Raji (cell line): ENCODE data around the gene SUFU.

Source experiments
- POLR2A ChIP-seq: IDR thresholded peaks from 2 replicates; pipeline ENCODE4 v1.6.1; 2011; ENCODE audit warnings: low read depth, low read length, control low read depth; ENCODE audit not compliant: insufficient read depth

The SUFU gene

GRCh38 chr10:102648889-102649796 lies 145.4 kb downstream of the SUFU start:
- TF ChIP-seq POLR2A, result no peak

GRCh38 chr10:102649797-102650654 lies 146.3 kb downstream of the SUFU start:
- TF ChIP-seq POLR2A, result no peak

GRCh38 chr10:102650655-102651454 lies 147.1 kb downstream of the SUFU start:
- TF ChIP-seq POLR2A, result no peak

DNA sequence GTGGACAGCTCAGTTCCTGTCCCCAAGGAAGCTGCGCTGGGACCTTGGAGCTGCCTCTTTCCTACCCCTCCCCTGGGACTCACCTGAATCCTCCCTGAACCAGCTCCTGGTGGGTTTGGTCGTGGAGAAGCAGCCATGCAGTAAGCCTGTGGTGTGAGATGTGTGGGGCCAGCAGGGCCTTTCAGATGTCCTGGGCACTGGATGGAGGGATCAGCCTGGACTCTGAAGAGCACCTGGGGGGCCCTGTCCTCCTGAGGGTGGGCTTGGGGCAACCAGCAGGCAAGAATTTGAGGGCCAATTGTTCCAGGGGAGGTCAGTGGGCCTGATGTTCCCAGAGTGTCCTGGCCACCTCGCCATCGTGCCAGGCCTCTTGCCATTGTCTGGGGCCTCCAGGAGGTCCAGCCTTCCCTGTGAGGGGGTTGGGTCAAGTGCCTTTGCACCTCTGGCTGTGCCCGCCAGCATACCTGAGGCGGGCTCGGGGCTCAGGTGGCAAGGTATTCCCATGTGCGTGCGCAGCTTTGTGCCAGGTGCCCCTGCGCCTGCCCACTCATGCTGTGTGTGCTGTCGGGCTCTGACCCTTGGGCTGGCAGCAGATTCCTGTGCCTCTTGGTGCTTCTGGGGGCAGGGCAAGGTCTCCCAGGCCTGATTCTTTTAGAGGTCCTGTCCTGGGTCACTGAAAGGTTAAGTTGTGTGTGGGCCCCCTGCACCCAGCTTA lies 147.8 kb downstream of the SUFU start:
- TF ChIP-seq POLR2A, result no peak

GRCh38 chr10:102652170-102652916 lies 148.6 kb downstream of the SUFU start:
- TF ChIP-seq POLR2A, result no peak

DNA sequence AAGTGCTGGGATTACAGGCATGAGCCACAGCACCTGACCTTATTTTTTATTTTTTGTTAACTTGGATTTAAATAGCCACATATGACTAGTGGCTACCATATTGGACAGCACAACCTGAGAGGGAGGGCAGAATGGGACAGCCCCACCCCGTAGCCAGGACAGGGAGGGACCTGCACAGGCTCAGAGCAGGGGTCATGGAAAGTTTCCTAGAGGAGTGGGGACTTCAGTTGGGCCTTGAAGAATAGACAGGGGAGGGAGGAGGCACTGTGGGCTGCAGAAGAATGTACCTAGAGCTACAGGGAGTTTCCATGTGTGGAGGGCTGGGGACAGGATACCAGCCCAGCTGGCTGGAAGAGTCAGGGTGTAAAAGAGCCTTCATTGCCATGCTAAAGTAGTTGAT lies 149.3 kb downstream of the SUFU start:
- no peak for TF ChIP-seq POLR2A

GRCh38 chr10:102654566-102654965 lies 150.8 kb downstream of the SUFU start:
- no peak for TF ChIP-seq POLR2A

DNA sequence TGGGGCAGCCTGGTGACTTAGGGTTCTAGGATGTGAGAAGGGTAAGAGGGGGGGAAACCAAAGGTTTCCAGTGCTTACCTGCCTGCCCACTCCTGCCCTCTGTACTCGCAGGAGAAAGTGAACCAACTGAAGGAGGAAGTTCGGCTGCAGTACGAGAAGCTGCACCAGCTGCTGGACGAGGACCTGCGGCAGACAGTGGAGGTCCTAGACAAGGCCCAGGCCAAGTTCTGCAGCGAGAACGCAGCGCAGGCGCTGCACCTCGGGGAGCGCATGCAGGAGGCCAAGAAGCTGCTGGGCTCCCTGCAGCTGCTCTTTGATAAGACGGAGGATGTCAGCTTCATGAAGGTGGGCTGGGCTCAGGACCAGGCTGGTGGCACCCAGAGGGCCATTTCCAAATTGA lies 151.2 kb downstream of the SUFU start:
- no peak for TF ChIP-seq POLR2A

DNA sequence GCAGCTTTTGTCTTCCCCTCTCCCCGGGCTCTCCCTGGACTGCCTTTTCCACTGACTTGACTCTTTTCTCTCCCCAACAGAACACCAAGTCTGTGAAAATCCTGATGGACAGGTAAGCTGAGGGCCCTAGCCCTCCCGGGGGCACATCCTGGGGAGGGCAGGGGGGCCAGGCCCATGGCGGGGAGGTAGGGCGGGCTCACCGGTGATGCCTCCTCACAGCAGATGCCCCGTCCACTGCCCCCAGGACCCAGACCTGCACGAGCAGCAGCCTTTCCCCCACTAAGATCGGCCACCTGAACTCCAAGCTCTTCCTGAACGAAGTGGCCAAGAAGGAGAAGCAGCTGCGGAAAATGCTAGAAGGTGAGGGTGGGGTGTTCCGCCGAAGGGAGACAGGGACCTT lies 152.3 kb downstream of the SUFU start:
- no peak for TF ChIP-seq POLR2A

DNA sequence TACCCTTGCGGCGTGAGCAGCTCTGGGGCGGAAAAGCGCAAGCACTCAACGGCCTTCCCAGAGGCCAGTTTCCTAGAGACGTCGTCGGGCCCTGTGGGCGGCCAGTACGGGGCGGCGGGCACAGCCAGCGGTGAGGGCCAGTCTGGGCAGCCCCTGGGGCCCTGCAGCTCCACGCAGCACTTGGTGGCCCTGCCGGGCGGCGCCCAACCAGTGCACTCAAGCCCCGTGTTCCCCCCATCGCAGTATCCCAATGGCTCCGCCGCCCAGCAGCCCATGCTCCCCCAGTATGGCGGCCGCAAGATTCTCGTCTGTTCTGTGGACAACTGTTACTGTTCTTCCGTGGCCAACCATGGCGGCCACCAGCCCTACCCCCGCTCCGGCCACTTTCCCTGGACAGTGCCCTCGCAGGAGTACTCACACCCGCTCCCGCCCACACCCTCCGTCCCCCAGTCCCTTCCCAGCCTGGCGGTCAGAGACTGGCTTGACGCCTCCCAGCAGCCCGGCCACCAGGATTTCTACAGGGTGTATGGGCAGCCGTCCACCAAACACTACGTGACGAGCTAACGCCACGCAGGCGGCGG lies 153.1 kb downstream of the SUFU start:
- no peak for TF ChIP-seq POLR2A

DNA sequence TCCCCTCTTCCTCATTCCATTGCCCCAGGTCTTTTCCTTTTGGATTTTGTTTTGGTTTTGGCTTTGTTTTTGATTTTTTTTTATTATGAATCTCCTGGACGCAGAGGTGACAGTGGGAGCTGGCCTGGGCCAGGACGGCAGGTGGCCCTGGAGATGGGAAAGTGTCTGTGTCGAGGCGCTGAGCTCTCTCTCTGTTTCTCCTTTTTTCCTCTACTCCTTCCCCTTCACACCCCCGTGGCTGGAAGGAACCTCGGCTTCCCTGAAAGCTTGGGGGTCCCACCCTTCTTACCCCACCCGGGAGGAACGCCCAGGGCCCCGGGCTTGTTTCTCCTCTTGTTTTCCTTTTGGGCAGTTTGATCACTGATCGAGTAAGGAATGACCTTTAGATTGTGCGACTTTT lies 153.7 kb downstream of the SUFU start:
- TF ChIP-seq POLR2A, result no peak

DNA sequence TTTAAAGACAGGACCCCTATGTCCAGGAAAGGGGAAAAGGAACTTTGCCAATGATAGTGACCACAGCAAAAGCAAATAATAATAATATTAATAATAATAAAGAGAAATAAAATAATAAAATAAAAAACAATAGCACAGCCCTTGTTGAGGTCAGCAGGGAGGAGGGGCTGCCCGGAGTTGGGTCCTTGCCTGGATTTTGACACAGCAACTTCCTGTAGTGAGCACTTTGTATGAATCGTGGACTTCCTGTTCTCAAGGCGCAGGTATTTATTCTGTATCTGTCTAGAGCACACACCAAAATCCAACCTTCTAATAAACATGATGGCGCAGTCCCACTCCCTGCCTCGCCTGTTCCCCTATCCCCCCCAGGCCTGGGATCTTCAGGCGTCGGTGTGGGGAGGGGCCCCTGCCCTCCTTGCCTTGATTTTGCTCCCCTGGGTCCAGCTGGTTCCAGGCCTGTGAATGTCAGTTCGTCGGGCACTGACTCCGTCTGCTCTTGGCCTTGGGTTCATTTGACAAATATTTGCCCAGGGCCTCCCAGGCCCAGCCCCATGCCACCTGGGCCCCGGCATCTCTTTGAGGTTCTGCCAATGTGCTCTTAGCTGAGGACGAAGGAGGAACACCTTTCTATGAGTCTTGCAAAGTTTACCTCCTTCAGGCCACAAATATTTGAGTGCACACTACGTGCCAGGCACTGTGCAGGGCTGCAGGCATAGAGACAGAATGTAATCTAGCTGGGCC lies 154.4 kb downstream of the SUFU start:
- TF ChIP-seq POLR2A, result no peak

- no peak for TF ChIP-seq POLR2A
These were observed 155.0 kb downstream of the SUFU start for GRCh38 chr10:102658802-102659201.
